ENCODE measurements around the gene ZBTB7C.

- TF ChIP-seq POLR2AphosphoS5 (IDR thresholded peaks at IDR 0.05), result no peak
- no peak for TF ChIP-seq POLR2A (IDR thresholded peaks at IDR 0.05)
- no peak for TF ChIP-seq EP300 (IDR thresholded peaks at IDR 0.05)
- TF ChIP-seq, protein P1, sequence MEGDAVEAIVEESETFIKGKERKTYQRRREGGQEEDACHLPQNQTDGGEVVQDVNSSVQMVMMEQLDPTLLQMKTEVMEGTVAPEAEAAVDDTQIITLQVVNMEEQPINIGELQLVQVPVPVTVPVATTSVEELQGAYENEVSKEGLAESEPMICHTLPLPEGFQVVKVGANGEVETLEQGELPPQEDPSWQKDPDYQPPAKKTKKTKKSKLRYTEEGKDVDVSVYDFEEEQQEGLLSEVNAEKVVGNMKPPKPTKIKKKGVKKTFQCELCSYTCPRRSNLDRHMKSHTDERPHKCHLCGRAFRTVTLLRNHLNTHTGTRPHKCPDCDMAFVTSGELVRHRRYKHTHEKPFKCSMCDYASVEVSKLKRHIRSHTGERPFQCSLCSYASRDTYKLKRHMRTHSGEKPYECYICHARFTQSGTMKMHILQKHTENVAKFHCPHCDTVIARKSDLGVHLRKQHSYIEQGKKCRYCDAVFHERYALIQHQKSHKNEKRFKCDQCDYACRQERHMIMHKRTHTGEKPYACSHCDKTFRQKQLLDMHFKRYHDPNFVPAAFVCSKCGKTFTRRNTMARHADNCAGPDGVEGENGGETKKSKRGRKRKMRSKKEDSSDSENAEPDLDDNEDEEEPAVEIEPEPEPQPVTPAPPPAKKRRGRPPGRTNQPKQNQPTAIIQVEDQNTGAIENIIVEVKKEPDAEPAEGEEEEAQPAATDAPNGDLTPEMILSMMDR (IDR thresholded peaks at IDR 0.05), result no peak
Measured at GRCh38 chr18:47993409-47993808, 415.8 kb downstream of the ZBTB7C start.
